Osteoblast (primary cell): ENCODE measurements around the gene PCGF1. TPM values are rescaled to one million over a fixed set of nuclear protein-coding genes. Genes with fewer than 3 reads are reported as not detected.

Experiments
- DNase-seq: peaks from one replicate; pipeline ENCODE4 v3.0.0; 2011; ENCODE audit warnings: low spot score, mixed read lengths; ENCODE audit not compliant: insufficient read length; ENCODE audit errors: missing footprints
- H2AFZ ChIP-seq: 2 replicates; pipeline ENCODE4 v1.6.0; 2011; ENCODE audit warnings: mild to moderate bottlenecking, low read length
- H3K27ac ChIP-seq: 2 replicates; pipeline ENCODE4 v1.5.1; 2011; ENCODE audit warnings: mild to moderate bottlenecking, low read depth, low read length, moderate library complexity
- H3K27me3 ChIP-seq: 2 replicates; pipeline ENCODE4 v1.6.0; 2012; ENCODE audit warnings: mild to moderate bottlenecking, control low read depth, inconsistent platforms, low read length, moderate library complexity; ENCODE audit not compliant: insufficient read depth
- H3K36me3 ChIP-seq: 2 replicates; pipeline ENCODE4 v1.5.1; 2011; ENCODE audit warnings: mild to moderate bottlenecking, low read length, control low read depth, moderate library complexity; ENCODE audit not compliant: insufficient read depth
- H3K4me1 ChIP-seq: 2 replicates; pipeline ENCODE4 v1.5.1; 2011; ENCODE audit warnings: mild to moderate bottlenecking, low read length, control low read depth, moderate library complexity; ENCODE audit not compliant: insufficient read depth
- H3K4me2 ChIP-seq: 2 replicates; pipeline ENCODE4 v1.6.0; 2011; ENCODE audit warnings: mild to moderate bottlenecking, low read length; ENCODE audit not compliant: insufficient read depth
- H3K4me3 ChIP-seq: fragments of 200-600 bp; sonication (generic); 3 replicates; pipeline ENCODE4 v1.5.1; 2012; ENCODE audit warnings: mild to moderate bottlenecking, low read length, inconsistent platforms; ENCODE audit not compliant: insufficient read depth
- H3K79me2 ChIP-seq: 2 replicates; pipeline ENCODE4 v1.6.0; 2012; ENCODE audit warnings: mild to moderate bottlenecking, low read length, control low read depth, inconsistent platforms; ENCODE audit not compliant: insufficient read depth
- H3K9me3 ChIP-seq: 2 replicates; pipeline ENCODE4 v1.5.1; 2011; ENCODE audit warnings: low read depth, low read length, control low read depth
- H4K20me1 ChIP-seq: 2 replicates; pipeline ENCODE4 v1.6.0; 2012; ENCODE audit warnings: mild to moderate bottlenecking, low read length, control low read depth; ENCODE audit not compliant: insufficient read depth
- total RNA-seq: library from RNA; depleted of rRNA; stranded (reverse); fragments of >200 nt; gene quantifications from 2 replicates; pipeline ENCODE4 v1.2.3, GENCODE V29; 2012
- TF ChIP-seq, protein P1 (sequence below): IDR thresholded peaks from 2 replicates; pipeline ENCODE4 v1.5.1; 2011; ENCODE audit warnings: mild to moderate bottlenecking, low read depth, low read length, moderate library complexity; ENCODE audit errors: extremely low read depth

Gene PCGF1
- total RNA-seq, 1 donor, result 22.4 TPM

DNA sequence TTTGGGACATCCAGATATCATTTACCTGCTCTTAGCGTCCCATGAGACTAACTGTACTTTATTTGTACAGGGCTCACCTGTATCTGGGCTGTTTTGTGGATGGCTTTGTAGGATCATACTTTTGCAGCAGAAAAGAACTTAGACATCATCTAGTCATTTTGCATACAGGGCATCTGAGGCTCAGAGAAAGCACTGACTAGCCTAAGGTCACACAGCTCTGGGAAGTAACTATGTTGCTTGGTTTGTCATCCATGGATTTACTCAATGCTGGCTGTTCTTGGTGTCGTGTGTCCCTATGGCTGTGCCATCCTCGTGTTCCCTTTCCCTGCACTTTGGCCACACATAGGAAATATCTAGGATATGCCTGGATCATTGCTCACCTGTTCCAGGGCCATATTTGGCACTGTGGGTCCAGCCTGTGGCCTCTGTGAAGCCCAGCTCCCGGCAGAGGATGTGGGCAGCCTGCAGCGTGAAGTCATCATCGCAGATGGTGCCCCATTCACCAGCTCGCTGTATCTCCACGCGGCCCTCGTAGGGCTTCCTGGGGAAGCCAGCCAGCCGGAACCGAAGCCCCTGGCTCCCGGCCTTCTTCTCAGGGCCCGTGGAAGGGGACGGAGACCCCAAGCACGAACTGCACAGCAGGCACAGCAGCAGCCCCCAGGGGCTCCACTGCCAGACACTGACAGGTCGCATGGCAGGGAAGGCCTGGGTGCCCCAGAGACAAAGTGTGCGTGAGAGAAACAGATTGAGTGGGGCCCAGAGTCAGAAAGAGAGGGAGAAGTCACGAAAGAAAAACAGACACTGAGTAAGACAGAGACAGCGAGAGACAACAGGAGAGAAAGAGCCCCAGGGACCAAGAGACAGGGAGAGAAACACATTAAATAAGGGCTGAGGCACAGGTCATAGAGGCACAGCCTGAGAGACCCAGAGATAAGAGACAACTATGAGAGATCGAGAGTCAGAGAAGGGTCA lies 44.7 kb upstream of the PCGF1 start:
- no peaks in the 10 kb centered on the region for H3K27me3 ChIP-seq
- H3K27ac ChIP-seq, result peak overlapping the region; percentile 93
- H2AFZ ChIP-seq, result peak overlapping the region; percentile 36
- peak overlapping the region; percentile 93 for H3K4me3 ChIP-seq
- peak; percentile 92 for DNase-seq
- H4K20me1 ChIP-seq, result peaks cover 3% of the 10 kb centered on the region
- peaks cover 65% of the 10 kb centered on the region for H3K4me1 ChIP-seq
- H3K79me2 ChIP-seq, result peaks cover 88% of the 10 kb centered on the region
- no peaks in the 10 kb centered on the region for H3K9me3 ChIP-seq
- TF ChIP-seq, protein P1, sequence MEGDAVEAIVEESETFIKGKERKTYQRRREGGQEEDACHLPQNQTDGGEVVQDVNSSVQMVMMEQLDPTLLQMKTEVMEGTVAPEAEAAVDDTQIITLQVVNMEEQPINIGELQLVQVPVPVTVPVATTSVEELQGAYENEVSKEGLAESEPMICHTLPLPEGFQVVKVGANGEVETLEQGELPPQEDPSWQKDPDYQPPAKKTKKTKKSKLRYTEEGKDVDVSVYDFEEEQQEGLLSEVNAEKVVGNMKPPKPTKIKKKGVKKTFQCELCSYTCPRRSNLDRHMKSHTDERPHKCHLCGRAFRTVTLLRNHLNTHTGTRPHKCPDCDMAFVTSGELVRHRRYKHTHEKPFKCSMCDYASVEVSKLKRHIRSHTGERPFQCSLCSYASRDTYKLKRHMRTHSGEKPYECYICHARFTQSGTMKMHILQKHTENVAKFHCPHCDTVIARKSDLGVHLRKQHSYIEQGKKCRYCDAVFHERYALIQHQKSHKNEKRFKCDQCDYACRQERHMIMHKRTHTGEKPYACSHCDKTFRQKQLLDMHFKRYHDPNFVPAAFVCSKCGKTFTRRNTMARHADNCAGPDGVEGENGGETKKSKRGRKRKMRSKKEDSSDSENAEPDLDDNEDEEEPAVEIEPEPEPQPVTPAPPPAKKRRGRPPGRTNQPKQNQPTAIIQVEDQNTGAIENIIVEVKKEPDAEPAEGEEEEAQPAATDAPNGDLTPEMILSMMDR, result no peak
- H3K36me3 ChIP-seq, result peaks cover 55% of the 10 kb centered on the region
- H3K4me2 ChIP-seq, result peak overlapping the region; percentile 91

DNA sequence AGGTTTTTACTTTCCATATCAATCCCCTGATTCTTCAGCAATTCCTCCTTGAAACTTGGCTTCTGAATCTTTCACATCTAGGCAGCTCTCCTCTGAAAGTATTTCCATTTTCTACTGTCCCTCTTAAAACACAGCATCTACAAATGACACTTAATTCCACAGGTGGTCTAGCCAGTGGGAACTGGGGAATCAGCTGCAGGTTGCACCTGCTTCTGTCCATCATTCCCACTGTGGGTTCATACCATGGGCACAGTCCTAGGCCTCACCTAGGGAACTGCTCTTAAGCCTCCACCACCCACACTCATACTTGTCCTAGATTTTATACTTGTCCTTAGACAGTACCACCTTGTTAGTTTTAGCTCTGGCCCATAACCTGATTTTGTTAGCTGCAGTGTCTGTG lies 44.0 kb upstream of the PCGF1 start:
- peaks cover 85% of the 10 kb centered on the region for H3K79me2 ChIP-seq
- TF ChIP-seq, protein P1, result no peak
- peaks cover 60% of the 10 kb centered on the region for H3K4me1 ChIP-seq
- peak overlapping the region; percentile 91 for H3K4me2 ChIP-seq
- peaks cover 3% of the 10 kb centered on the region for H4K20me1 ChIP-seq
- H2AFZ ChIP-seq, result no peak overlapping the region
- peaks cover 54% of the 10 kb centered on the region for H3K36me3 ChIP-seq
- H3K9me3 ChIP-seq, result no peaks in the 10 kb centered on the region
- peak overlapping the region; percentile 93 for H3K27ac ChIP-seq
- no peaks in the 10 kb centered on the region for H3K27me3 ChIP-seq
- no peak for DNase-seq
- peak overlapping the region; percentile 93 for H3K4me3 ChIP-seq

DNA sequence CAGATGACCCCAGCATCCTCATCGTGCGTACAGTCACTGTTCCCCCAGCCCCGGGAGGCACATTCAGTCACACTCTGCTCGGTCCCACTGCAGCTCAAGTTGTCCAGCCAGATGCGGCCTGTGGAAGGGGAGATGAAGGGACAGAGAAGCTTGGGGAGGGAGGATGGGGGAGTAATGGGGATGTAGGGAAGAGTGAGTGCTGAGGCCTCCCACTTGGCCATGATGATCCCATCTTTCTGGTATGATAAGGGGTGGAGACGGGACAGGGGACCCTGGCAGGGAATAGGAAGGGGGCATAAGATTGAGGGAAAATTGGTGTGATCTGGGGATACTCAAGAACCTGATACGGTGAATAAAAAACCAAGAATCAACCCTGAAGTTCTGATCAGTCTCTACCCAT lies 42.7 kb upstream of the PCGF1 start:
- peak overlapping the region; percentile 40 for H3K27ac ChIP-seq

More for the DNA sequence above, 42.7 kb upstream of the PCGF1 start:
- Histone ChIP-seq H3K79me2 (peaks cover 84% of the 10 kb centered on the region), H3K27me3 (no peaks in the 10 kb centered on the region), H3K4me1 (peaks cover 51% of the 10 kb centered on the region), H3K4me2 (peak overlapping the region; percentile 91), H3K4me3 (peak overlapping the region; percentile 76), H3K36me3 (peaks cover 53% of the 10 kb centered on the region), H4K20me1 (no peaks in the 10 kb centered on the region), H3K9me3 (no peaks in the 10 kb centered on the region), H2AFZ (no peak overlapping the region)
- TF ChIP-seq, protein P1, result no peak
- DNase-seq, result peak; percentile 88
